ENCODE data around the gene USP34. TPM values are rescaled to one million over a fixed set of nuclear protein-coding genes. Genes with fewer than 3 reads are reported as not detected.

Gene USP34
- 73.2 and 104 TPM in 2 replicates for total RNA-seq

GRCh38 chr2:61470965-61471904 lies at the start of gene USP34:
TSS of gene USP34 (minus strand) at chr2:61471087. CDS start at chr2:61470692, 395 bp downstream.

GRCh38 chr2:61161888-61162287 lies 309.0 kb downstream of the USP34 start, which contains the start of gene C2orf74:
TSS of gene C2orf74 (plus strand) at chr2:61162188. CDS start at chr2:61162515, 327 bp downstream.

Other genes with a start within 250 kb of the USP34 start
- 276 and 362 TPM in 2 replicates for gene XPO1, start 67.3 kb upstream of the USP34 start, total RNA-seq